ENCODE results near the gene CNTNAP2. TPM values are rescaled to one million over a fixed set of nuclear protein-coding genes. Genes with fewer than 3 reads are reported as not detected.

Gene CNTNAP2
- total RNA-seq, 1 experiment from 2014 or later = 0.03 TPM

- in situ Hi-C loops (cut with HindIII; ENCODE audit: low pct_unique_long_range_greater_than_20kb, low sequenced_read_pairs) (no loop called here), intact Hi-C loops (cut with micrococcal nuclease; ENCODE audit: unreplicated experiment) (no loop called here)
- H3K9me3 ChIP-seq (ENCODE audit: control insufficient read depth, insufficient read depth, low read depth, low read length) = no peaks in the 10 kb centered on the region
- no peak overlapping the region for H3K4me3 ChIP-seq (ENCODE audit: low read depth in 2 of 2, low read length in 2 of 2)
- DNase-seq (ENCODE audit: low read depth, low spot score) (no peak), ATAC-seq (no peak)
- H3K27me3 ChIP-seq (ENCODE audit: control insufficient read depth, insufficient read depth, low read length) = no peaks in the 10 kb centered on the region; the same call in 1 of the 2 replicates
- no peaks in the 10 kb centered on the region for H3K4me1 ChIP-seq (ENCODE audit: control insufficient read depth, insufficient read depth, low read length)
- CTCF ChIA-PET = no interaction called here
- H3K27ac ChIP-seq (ENCODE audit: low read length) = no peak overlapping the region
- POLR2A ChIA-PET = no interaction called here
- no peaks in the 10 kb centered on the region for H3K36me3 ChIP-seq (ENCODE audit: control insufficient read depth, insufficient read depth, low read length)
- no TSS peak for BruUV-seq (replicated peaks)
- no peak for TF ChIP-seq SIN3A (IDR thresholded peaks at IDR 0.05; ENCODE audit: borderline replicate concordance, insufficient read depth, low read depth, low read length)
- no peak for TF ChIP-seq POLR2AphosphoS5 (IDR thresholded peaks at IDR 0.05; ENCODE audit: low read depth, low read length)
- no peak for TF ChIP-seq REST (IDR thresholded peaks at IDR 0.05; ENCODE audit: insufficient read depth in 1 of 2, low read depth in 2 of 2, low read length in 1 of 2)
- TF ChIP-seq, protein P1, sequence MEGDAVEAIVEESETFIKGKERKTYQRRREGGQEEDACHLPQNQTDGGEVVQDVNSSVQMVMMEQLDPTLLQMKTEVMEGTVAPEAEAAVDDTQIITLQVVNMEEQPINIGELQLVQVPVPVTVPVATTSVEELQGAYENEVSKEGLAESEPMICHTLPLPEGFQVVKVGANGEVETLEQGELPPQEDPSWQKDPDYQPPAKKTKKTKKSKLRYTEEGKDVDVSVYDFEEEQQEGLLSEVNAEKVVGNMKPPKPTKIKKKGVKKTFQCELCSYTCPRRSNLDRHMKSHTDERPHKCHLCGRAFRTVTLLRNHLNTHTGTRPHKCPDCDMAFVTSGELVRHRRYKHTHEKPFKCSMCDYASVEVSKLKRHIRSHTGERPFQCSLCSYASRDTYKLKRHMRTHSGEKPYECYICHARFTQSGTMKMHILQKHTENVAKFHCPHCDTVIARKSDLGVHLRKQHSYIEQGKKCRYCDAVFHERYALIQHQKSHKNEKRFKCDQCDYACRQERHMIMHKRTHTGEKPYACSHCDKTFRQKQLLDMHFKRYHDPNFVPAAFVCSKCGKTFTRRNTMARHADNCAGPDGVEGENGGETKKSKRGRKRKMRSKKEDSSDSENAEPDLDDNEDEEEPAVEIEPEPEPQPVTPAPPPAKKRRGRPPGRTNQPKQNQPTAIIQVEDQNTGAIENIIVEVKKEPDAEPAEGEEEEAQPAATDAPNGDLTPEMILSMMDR (IDR thresholded peaks at IDR 0.05) = no peak
- no peak for TF ChIP-seq TCF7L2 (IDR thresholded peaks at IDR 0.05; ENCODE audit: low read depth, low read length)
Observed at GRCh38 chr7:148116829-148117403, 2000.3 kb downstream of the CNTNAP2 start.

DNA sequence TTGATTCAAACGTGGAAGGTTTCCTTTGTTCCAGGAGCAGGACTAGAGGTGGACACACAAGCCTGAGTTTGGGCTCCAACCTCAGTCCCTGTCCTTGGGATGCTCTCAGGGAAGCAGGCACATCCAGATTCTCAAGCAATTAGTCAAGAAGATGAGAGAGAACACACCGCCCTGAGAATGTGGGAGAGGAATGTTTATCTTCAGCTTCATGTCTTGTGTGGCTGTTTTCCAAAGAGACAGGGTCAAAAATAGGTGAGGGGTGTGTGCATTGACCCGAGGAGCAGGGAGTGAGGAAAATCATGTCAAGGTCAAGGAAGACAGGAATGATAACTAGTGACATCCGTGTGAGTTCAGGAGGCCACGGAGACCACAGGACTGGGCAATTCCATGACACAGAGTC lies 2001.8 kb downstream of the CNTNAP2 start:
- Histone ChIP-seq H3K4me3 (ENCODE audit: low read depth in 2 of 2, low read length in 2 of 2) (no peak overlapping the region), H3K4me1 (ENCODE audit: control insufficient read depth, insufficient read depth, low read length) (no peaks in the 10 kb centered on the region), H3K36me3 (ENCODE audit: control insufficient read depth, insufficient read depth, low read length) (no peaks in the 10 kb centered on the region), H3K9me3 (ENCODE audit: control insufficient read depth, insufficient read depth, low read depth, low read length) (no peaks in the 10 kb centered on the region), H3K27ac (ENCODE audit: low read length) (no peak overlapping the region), H3K27me3 (ENCODE audit: control insufficient read depth, insufficient read depth, low read length) (no peaks in the 10 kb centered on the region; the same call in 1 of the 2 replicates)
- POLR2A ChIA-PET = no interaction called here
- intact Hi-C loops (cut with micrococcal nuclease; ENCODE audit: unreplicated experiment) (no loop called here), in situ Hi-C loops (cut with HindIII; ENCODE audit: low pct_unique_long_range_greater_than_20kb, low sequenced_read_pairs) (no loop called here)
- no peak for DNase-seq (ENCODE audit: low read depth, low spot score)
- TF ChIP-seq, protein P1 (IDR thresholded peaks at IDR 0.05) = no peak
- no peak for TF ChIP-seq SIN3A (IDR thresholded peaks at IDR 0.05; ENCODE audit: borderline replicate concordance, insufficient read depth, low read depth, low read length)
- TF ChIP-seq REST (IDR thresholded peaks at IDR 0.05; ENCODE audit: insufficient read depth in 1 of 2, low read depth in 2 of 2, low read length in 1 of 2) = no peak
- no peak for TF ChIP-seq POLR2AphosphoS5 (IDR thresholded peaks at IDR 0.05; ENCODE audit: low read depth, low read length)
- no peak for TF ChIP-seq TCF7L2 (IDR thresholded peaks at IDR 0.05; ENCODE audit: low read depth, low read length)
- no peak for ATAC-seq
- CTCF ChIA-PET = no interaction called here
- no TSS peak for BruUV-seq (replicated peaks)
